KOPT-K1 (cell line): ENCODE results near the gene TCTN2.

ENCODE experiments used
- H3K27ac ChIP-seq: fragments of 200-600 bp; sonication (generic); 2 replicates; pipeline ENCODE4 v1.5.1; 2016; ENCODE audit warnings: antibody characterized with exemption, mild to moderate bottlenecking, low read depth, low read length; ENCODE audit not compliant: poor library complexity, severe bottlenecking
- H3K36me3 ChIP-seq: fragments of 200-600 bp; sonication (generic); 2 replicates; pipeline ENCODE4 v1.5.1; 2017; ENCODE audit warnings: antibody characterized with exemption, mild to moderate bottlenecking, low read length, moderate library complexity; ENCODE audit not compliant: insufficient read depth
- H3K9me3 ChIP-seq: fragments of 200-600 bp; sonication (generic); 2 replicates; pipeline ENCODE4 v1.5.1; 2017; ENCODE audit warnings: antibody characterized with exemption, low read length, mild to moderate bottlenecking; ENCODE audit not compliant: insufficient read depth, poor library complexity, severe bottlenecking

The TCTN2 gene

DNA sequence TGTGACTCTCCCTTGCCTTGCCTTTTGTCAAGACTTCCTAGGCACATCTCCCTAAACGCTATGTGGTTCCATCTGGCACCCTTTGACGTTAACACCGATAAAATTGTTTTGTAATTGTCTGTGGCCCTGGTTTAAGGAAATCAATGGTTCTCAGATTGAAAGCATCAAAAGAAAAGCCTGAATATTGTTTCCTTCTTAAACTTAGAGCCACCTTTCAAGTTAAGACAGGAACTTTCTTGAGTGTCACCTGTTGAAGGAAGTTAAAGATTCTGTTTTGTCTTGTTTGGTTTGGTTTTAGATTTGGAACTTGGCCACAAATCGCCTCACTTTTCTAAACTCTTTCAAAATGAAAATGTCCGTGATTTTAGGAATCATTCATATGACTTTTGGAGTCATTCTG lies 76.4 kb downstream of the TCTN2 start:
- Histone ChIP-seq H3K27ac (no peak overlapping the region), H3K9me3 (no peaks in the 10 kb centered on the region), H3K36me3 (peaks cover 98% of the 10 kb centered on the region)

GRCh38 chr12:123748161-123748560 lies 77.2 kb downstream of the TCTN2 start:
- Histone ChIP-seq H3K27ac (no peak overlapping the region), H3K36me3 (peaks cover 98% of the 10 kb centered on the region), H3K9me3 (no peaks in the 10 kb centered on the region)

- H3K27ac ChIP-seq, result no peak overlapping the region
- no peaks in the 10 kb centered on the region for H3K9me3 ChIP-seq
- H3K36me3 ChIP-seq, result peaks cover 98% of the 10 kb centered on the region
These were observed 77.7 kb downstream of the TCTN2 start for GRCh38 chr12:123748661-123749060.

- peaks cover 98% of the 10 kb centered on the region for H3K36me3 ChIP-seq
- no peak overlapping the region for H3K27ac ChIP-seq
- no peaks in the 10 kb centered on the region for H3K9me3 ChIP-seq
These were observed 78.4 kb downstream of the TCTN2 start for GRCh38 chr12:123749355-123749754.

DNA sequence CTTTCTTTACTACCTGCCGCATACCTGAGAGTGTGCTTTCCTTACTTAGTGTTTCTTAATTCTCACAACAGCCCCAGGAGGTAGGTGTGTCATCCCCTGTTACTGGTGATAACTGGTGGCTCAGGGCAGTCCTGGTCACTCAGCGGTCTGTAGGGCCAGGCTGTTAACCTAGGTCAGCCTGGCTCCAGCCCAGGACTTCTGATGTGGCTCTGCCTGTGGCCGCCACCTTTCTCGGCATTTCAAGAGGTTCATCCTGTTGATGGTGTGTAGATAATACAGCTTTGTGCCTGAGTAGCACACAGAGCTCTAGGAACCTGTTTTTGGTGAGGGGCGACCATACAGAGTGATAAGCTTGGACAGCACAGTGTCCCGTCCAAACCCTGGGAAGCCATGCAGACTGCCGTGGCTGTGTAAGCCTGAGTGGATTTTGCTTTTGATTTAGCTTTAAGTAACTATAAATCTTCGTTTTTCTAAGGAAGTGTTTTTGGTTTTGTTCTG lies 79.3 kb downstream of the TCTN2 start:
- H3K36me3 ChIP-seq, result peaks cover 98% of the 10 kb centered on the region
- no peaks in the 10 kb centered on the region for H3K9me3 ChIP-seq
- H3K27ac ChIP-seq, result no peak overlapping the region

DNA sequence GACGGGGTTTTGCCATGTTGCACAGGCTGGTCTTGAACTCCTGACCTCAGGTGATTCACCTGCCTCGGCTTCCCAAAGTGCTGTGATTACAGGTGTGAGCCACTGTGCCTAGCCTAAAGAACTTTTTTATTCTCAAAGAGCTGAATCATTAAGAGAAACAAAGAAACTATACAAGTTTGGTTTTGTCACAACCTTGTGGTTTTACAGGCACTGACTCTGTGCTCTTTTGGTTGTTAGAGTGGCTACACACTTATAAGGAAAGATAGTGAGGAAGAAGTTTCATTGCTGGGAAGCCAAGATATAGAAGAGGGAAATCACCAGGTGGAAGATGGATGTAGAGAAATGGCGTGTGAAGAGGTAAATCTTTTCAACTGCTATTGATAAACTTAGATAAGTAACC lies 81.1 kb downstream of the TCTN2 start:
- no peaks in the 10 kb centered on the region for H3K9me3 ChIP-seq
- no peak overlapping the region for H3K27ac ChIP-seq
- peaks cover 93% of the 10 kb centered on the region for H3K36me3 ChIP-seq

GRCh38 chr12:123754041-123754772 lies 83.3 kb downstream of the TCTN2 start:
- Histone ChIP-seq H3K27ac (no peak overlapping the region), H3K36me3 (peaks cover 91% of the 10 kb centered on the region), H3K9me3 (no peaks in the 10 kb centered on the region)

GRCh38 chr12:123757561-123757960 lies 86.6 kb downstream of the TCTN2 start:
- H3K27ac ChIP-seq, result no peak overlapping the region
- peaks cover 81% of the 10 kb centered on the region for H3K36me3 ChIP-seq
- no peaks in the 10 kb centered on the region for H3K9me3 ChIP-seq
